ENCODE measurements around the gene FAM81A.

- TF ChIP-seq, protein P1, sequence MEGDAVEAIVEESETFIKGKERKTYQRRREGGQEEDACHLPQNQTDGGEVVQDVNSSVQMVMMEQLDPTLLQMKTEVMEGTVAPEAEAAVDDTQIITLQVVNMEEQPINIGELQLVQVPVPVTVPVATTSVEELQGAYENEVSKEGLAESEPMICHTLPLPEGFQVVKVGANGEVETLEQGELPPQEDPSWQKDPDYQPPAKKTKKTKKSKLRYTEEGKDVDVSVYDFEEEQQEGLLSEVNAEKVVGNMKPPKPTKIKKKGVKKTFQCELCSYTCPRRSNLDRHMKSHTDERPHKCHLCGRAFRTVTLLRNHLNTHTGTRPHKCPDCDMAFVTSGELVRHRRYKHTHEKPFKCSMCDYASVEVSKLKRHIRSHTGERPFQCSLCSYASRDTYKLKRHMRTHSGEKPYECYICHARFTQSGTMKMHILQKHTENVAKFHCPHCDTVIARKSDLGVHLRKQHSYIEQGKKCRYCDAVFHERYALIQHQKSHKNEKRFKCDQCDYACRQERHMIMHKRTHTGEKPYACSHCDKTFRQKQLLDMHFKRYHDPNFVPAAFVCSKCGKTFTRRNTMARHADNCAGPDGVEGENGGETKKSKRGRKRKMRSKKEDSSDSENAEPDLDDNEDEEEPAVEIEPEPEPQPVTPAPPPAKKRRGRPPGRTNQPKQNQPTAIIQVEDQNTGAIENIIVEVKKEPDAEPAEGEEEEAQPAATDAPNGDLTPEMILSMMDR (IDR thresholded peaks at IDR 0.05), result no peak
- TF ChIP-seq POLR2A (IDR thresholded peaks at IDR 0.05), result no peak
These were observed 78.9 kb downstream of the FAM81A start for GRCh38 chr15:59516655-59517461.

Measured in uterus (tissue), 2 donors.